IPS-20b (cell line): ENCODE measurements around the gene OR10X1.

Experiments used
- H3K27ac ChIP-seq: one replicate; pipeline ENCODE4 v1.5.1; 2013; ENCODE audit warnings: low read length
- H3K27me3 ChIP-seq: 2 replicates; pipeline ENCODE4 v1.6.1; 2013; ENCODE audit warnings: mild to moderate bottlenecking, low read length, inconsistent platforms; ENCODE audit not compliant: insufficient read depth
- H3K36me3 ChIP-seq: 2 replicates; pipeline ENCODE4 v1.6.1; 2013; ENCODE audit warnings: low read depth, mild to moderate bottlenecking, inconsistent platforms, low read length, moderate library complexity; ENCODE audit not compliant: insufficient read depth
- H3K4me1 ChIP-seq: 2 replicates; pipeline ENCODE4 v1.6.1; 2013; ENCODE audit warnings: mild to moderate bottlenecking, control low read depth, inconsistent platforms, low read length, moderate library complexity; ENCODE audit not compliant: insufficient read depth
- H3K4me3 ChIP-seq: 2 replicates; pipeline ENCODE4 v1.5.1; 2013; ENCODE audit warnings: mild to moderate bottlenecking, low read length, inconsistent platforms
- H3K9ac ChIP-seq: 2 replicates; pipeline ENCODE4 v1.6.1; 2013; ENCODE audit warnings: low read depth, mild to moderate bottlenecking, inconsistent platforms, low read length, moderate library complexity
- H3K9me3 ChIP-seq: 2 replicates; pipeline ENCODE4 v1.6.1; 2013; ENCODE audit warnings: mild to moderate bottlenecking, low read depth, low read length, inconsistent platforms; ENCODE audit not compliant: insufficient read depth

Gene OR10X1

DNA sequence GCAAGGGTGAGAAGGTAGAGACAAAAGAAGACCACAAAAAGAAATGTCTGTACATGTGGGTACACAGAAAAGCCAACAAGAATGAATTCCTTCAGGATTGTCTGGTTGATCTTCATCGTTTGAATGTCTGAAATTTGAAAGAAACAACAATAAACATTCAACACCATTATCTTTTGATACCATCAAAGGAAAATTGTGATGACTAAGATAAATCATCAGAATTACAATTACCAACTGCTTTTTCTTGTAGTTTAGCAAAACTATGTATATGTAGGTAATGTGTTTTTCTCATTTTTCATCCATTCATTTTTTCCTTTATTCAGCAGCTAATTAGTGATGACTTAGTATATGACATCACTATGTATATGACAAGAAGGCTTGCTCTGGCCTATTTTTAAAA, at the start of gene OR10X1:
Gene OR10X1 (minus strand): TSS at position 167 of the 400 bp plus-strand sequence. CDS start 0 bp downstream, at position 167.
- no peaks in the 10 kb centered on the region for H3K4me1 ChIP-seq
- no peak within 1 kb of the TSS for H3K9ac ChIP-seq
- H3K36me3 ChIP-seq: no peaks in the 10 kb centered on the region
- no peak within 1 kb of the TSS for H3K4me3 ChIP-seq
- no peaks in the 10 kb centered on the region for H3K9me3 ChIP-seq
- no peak within 1 kb of the TSS for H3K27ac ChIP-seq
- H3K27me3 ChIP-seq: no peaks in the 10 kb centered on the region

DNA sequence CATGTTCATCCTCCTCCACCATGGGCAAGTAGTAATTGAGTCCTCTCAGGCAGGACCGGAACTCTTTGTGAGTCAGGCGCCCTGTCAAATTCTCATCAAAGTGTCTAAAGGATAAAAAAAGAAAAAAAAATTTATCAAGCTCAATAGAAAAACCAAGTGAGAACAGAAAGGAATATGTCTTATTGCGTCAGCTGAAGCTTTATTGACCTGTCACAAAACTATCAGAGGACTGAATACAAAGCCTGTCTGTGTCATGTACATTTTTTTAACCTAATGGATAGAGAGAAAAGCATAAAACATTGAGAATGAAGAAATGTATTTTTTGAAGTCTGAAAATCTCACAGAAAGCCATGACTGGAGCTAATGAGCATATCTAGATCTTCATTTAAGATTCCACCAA, 34.1 kb upstream of the OR10X1 start:
- Histone ChIP-seq H3K4me3 (no peak overlapping the region), H3K9me3 (no peaks in the 10 kb centered on the region), H3K4me1 (no peaks in the 10 kb centered on the region), H3K36me3 (no peaks in the 10 kb centered on the region), H3K27me3 (no peaks in the 10 kb centered on the region), H3K9ac (no peak overlapping the region), H3K27ac (no peak overlapping the region)

GRCh38 chr1:158611916-158612315, 32.2 kb upstream of the OR10X1 start:
- Histone ChIP-seq H3K36me3 (no peaks in the 10 kb centered on the region), H3K4me3 (no peak overlapping the region), H3K4me1 (no peaks in the 10 kb centered on the region), H3K27me3 (no peaks in the 10 kb centered on the region), H3K27ac (no peak overlapping the region), H3K9me3 (no peaks in the 10 kb centered on the region), H3K9ac (no peak overlapping the region)

- H3K4me1 ChIP-seq: no peaks in the 10 kb centered on the region
- H3K27ac ChIP-seq: no peak overlapping the region
- H3K9me3 ChIP-seq: no peaks in the 10 kb centered on the region
- H3K9ac ChIP-seq: no peak overlapping the region
- H3K36me3 ChIP-seq: no peaks in the 10 kb centered on the region
- H3K27me3 ChIP-seq: no peaks in the 10 kb centered on the region
- no peak overlapping the region for H3K4me3 ChIP-seq
These were observed 27.6 kb upstream of the OR10X1 start for GRCh38 chr1:158607296-158607695.

GRCh38 chr1:158604968-158605367, 25.3 kb upstream of the OR10X1 start, which contains the start of gene OR10Z1:
OR10Z1 (plus strand) TSS chr1:158605268; CDS start chr1:158606439, 1,171 bp downstream.
- Histone ChIP-seq H3K9me3 (no peaks in the 10 kb centered on the region), H3K36me3 (no peaks in the 10 kb centered on the region), H3K27me3 (no peaks in the 10 kb centered on the region), H3K4me3 (no peak within 1 kb of the TSS), H3K4me1 (no peaks in the 10 kb centered on the region), H3K27ac (no peak within 1 kb of the TSS), H3K9ac (no peak within 1 kb of the TSS)

DNA sequence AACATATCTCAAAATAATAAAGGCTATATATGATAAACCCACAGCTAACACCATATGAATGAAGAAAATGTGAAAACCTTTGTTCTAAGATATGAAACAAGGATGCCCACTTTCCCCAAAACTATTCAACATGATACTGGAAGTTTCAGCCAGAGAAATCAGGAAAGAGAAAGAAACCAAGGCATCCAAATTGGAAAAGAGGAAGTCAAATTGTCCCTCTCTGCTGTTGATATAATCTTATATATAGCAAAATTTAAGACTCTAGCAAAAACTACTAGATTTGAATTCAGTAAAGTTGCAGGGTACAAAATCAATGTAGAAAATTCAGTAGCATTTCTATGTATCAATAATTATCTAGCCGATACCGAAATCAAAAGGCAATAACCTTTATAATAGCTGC, 21.0 kb upstream of the OR10X1 start:
- Histone ChIP-seq H3K27me3 (no peaks in the 10 kb centered on the region), H3K9me3 (peaks cover 13% of the 10 kb centered on the region), H3K9ac (no peak overlapping the region), H3K27ac (no peak overlapping the region), H3K4me3 (no peak overlapping the region), H3K36me3 (no peaks in the 10 kb centered on the region), H3K4me1 (no peaks in the 10 kb centered on the region)

DNA sequence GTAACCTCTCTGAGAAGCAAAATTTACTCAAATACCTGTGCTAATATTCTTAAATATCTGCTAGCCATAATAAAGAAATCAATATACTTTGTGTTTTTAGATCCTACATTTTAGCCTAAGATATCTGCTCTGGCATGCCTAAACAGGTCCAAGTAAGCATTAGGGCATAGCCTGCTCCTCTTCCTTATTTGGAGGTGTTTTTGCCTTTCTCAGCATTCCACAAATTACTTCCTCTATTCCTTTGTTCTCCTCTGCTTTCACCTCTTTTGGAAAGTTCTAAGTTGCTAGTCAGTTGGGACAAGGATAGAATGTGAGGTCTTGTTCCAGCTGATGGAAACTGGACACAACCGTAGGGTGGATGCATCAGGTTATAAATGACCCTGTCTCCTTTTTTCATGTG, 7.2 kb upstream of the OR10X1 start:
- H3K36me3 ChIP-seq: no peaks in the 10 kb centered on the region
- H3K9ac ChIP-seq: no peak overlapping the region
- no peak overlapping the region for H3K4me3 ChIP-seq
- no peaks in the 10 kb centered on the region for H3K27me3 ChIP-seq
- H3K4me1 ChIP-seq: no peaks in the 10 kb centered on the region
- H3K9me3 ChIP-seq: peaks cover 21% of the 10 kb centered on the region
- no peak overlapping the region for H3K27ac ChIP-seq

DNA sequence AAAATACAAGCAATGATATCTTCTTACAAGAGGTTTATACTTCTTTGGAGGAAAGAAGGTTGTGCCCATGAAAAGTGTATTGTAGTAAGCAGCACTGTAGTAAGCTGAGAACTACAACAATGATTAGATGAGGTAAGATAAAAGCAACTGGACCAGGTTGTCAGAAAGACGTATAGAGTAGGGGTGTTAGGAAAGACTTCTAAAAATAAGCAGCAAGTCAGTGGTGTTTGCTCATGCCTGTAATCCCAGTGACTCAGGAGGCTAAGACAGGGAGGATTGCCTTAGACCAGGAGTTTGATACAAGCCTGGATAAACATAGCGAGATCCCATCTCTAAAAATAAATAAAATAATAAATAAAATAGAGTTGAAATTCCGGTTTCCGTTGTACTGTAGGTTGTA, 4.3 kb upstream of the OR10X1 start:
- H3K27me3 ChIP-seq: no peaks in the 10 kb centered on the region
- H3K9ac ChIP-seq: no peak overlapping the region
- no peak overlapping the region for H3K27ac ChIP-seq
- no peaks in the 10 kb centered on the region for H3K36me3 ChIP-seq
- peaks cover 21% of the 10 kb centered on the region for H3K9me3 ChIP-seq
- H3K4me3 ChIP-seq: no peak overlapping the region
- H3K4me1 ChIP-seq: no peaks in the 10 kb centered on the region

- Histone ChIP-seq H3K27me3 (no peaks in the 10 kb centered on the region), H3K27ac (no peak overlapping the region), H3K4me3 (no peak overlapping the region), H3K9me3 (no peaks in the 10 kb centered on the region), H3K4me1 (no peaks in the 10 kb centered on the region), H3K9ac (no peak overlapping the region), H3K36me3 (no peaks in the 10 kb centered on the region)
These were observed 2.1 kb downstream of the OR10X1 start for GRCh38 chr1:158577561-158577960.

DNA sequence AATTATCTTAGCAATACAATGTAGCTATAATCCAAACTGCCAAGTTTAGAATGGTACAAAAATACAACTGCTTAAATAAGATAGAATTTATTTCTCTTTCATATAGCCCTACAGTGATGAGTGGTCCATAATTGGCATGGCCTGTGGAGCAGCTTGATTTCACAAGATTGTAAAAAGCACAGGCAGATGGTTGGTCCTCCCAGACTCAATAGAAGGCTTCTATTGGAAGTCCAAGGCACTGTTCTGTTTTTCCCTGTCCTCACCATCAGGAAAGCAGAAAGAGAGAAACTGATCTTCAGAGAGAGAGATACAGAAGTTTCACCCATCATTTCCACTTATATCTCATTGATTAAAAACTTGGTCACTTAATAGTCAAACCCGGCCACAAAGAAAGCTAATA, 7.5 kb downstream of the OR10X1 start:
- Histone ChIP-seq H3K27ac (no peak overlapping the region), H3K9me3 (no peaks in the 10 kb centered on the region), H3K9ac (no peak overlapping the region), H3K27me3 (no peaks in the 10 kb centered on the region), H3K4me1 (no peaks in the 10 kb centered on the region), H3K36me3 (no peaks in the 10 kb centered on the region), H3K4me3 (no peak overlapping the region)

GRCh38 chr1:158570480-158570879, 9.2 kb downstream of the OR10X1 start, which contains the start of gene OR6P1:
OR6P1 (minus strand) TSS chr1:158570580; CDS start chr1:158563604, 6,976 bp downstream.
- Histone ChIP-seq H3K9ac (no peak within 1 kb of the TSS), H3K4me3 (no peak within 1 kb of the TSS), H3K9me3 (no peaks in the 10 kb centered on the region), H3K27me3 (no peaks in the 10 kb centered on the region), H3K4me1 (no peaks in the 10 kb centered on the region), H3K36me3 (no peaks in the 10 kb centered on the region), H3K27ac (no peak within 1 kb of the TSS)

DNA sequence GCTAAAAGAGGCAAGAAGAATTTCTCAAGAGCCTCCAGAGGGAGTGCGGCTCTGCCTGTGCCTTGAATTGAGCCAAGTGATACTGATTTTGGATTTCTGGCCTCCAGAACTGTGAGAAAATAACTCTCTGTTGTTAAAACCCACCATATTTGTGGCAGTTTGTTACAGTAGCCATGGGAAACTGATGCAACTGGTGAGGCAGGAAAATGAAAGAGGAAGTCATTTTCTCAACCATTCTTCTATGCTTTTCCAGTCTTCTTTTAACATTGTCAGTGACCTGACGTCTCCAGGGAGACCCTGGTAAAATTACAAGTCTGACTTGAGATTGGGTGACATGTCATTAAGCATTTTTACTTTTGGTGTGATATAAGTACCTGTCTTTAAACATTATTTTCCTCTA, 15.1 kb downstream of the OR10X1 start:
- Histone ChIP-seq H3K9me3 (no peaks in the 10 kb centered on the region), H3K4me1 (no peaks in the 10 kb centered on the region), H3K9ac (no peak overlapping the region), H3K27me3 (no peaks in the 10 kb centered on the region), H3K4me3 (no peak overlapping the region), H3K27ac (no peak overlapping the region), H3K36me3 (no peaks in the 10 kb centered on the region)

- no peaks in the 10 kb centered on the region for H3K27me3 ChIP-seq
- H3K27ac ChIP-seq: no peak overlapping the region
- H3K9me3 ChIP-seq: no peaks in the 10 kb centered on the region
- H3K36me3 ChIP-seq: no peaks in the 10 kb centered on the region
- H3K9ac ChIP-seq: no peak overlapping the region
- H3K4me3 ChIP-seq: no peak overlapping the region
- H3K4me1 ChIP-seq: no peaks in the 10 kb centered on the region
These were observed 15.8 kb downstream of the OR10X1 start for GRCh38 chr1:158563853-158564252.
